HepG2 (cell line): ENCODE measurements around the gene SCT.

ENCODE experiments used
- ARNT ChIP-seq: fragments of 450-650 bp; IDR thresholded peaks from 2 replicates; pipeline ENCODE4 v1.6.1; 2017
- BRCA1 ChIP-seq: sonication (generic); formaldehyde crosslinking; IDR thresholded peaks from 2 replicates; pipeline ENCODE4 v1.4.0; 2020; ENCODE audit warnings: missing genetic modification reagents
- CHD2 ChIP-seq: IDR thresholded peaks from 2 replicates; pipeline ENCODE4 v1.6.1; 2011; ENCODE audit warnings: low read depth, low read length, improper control_type of control experiment
- EP300 ChIP-seq, 3 experiments: sonication (generic) in 1 of 3; formaldehyde crosslinking in 1 of 3; IDR thresholded peaks; 2 replicates each; pipeline versions ENCODE4 v1.5.1 to v1.6.1; 2011 to 2020; ENCODE audit warnings: low read depth in 2 of 3, low read length in 2 of 3, borderline replicate concordance in 1 of 3, improper control_type of control experiment in 1 of 3, mild to moderate bottlenecking in 1 of 3, missing genetic modification reagents in 1 of 3, moderate library complexity in 1 of 3
- EZH2 ChIP-seq: conservative IDR thresholded peaks from 2 replicates; pipeline ENCODE4 v1.6.1; 2012; ENCODE audit warnings: mild to moderate bottlenecking, low read depth, low read length, moderate library complexity
- FOXA1 ChIP-seq, 2 experiments: fragments of 450-650 bp in 1 of 2; sonication (generic) in 1 of 2; formaldehyde crosslinking in 1 of 2; IDR thresholded peaks; 2 replicates each; pipeline versions ENCODE4 v1.4.0 to v1.6.1; 2016 to 2020; ENCODE audit warnings: missing genetic modification reagents in 1 of 2
- NFKB2 ChIP-seq: sonication (generic); formaldehyde crosslinking; IDR thresholded peaks from 2 replicates; pipeline ENCODE4 v1.4.0; 2020; ENCODE audit warnings: missing genetic modification reagents, borderline replicate concordance
- NFRKB ChIP-seq: fragments of 450-650 bp; IDR thresholded peaks from 2 replicates; pipeline ENCODE4 v1.6.1; 2017
- SIN3B ChIP-seq: fragments of 150-350 bp; IDR thresholded peaks from 2 replicates; pipeline ENCODE4 v1.6.1; 2014; ENCODE audit warnings: low read length
- TF ChIP-seq, protein P1 (sequence below): sonication (generic); formaldehyde crosslinking; IDR thresholded peaks from 2 replicates; pipeline ENCODE4 v1.9.0; 2021; ENCODE audit warnings: missing genetic modification reagents, borderline replicate concordance
- TF ChIP-seq, protein P2 (sequence below): sonication (generic); formaldehyde crosslinking; IDR thresholded peaks from 2 replicates; pipeline ENCODE4 v1.5.0; 2020; ENCODE audit warnings: mild to moderate bottlenecking, missing genetic modification reagents, moderate library complexity

DNA sequence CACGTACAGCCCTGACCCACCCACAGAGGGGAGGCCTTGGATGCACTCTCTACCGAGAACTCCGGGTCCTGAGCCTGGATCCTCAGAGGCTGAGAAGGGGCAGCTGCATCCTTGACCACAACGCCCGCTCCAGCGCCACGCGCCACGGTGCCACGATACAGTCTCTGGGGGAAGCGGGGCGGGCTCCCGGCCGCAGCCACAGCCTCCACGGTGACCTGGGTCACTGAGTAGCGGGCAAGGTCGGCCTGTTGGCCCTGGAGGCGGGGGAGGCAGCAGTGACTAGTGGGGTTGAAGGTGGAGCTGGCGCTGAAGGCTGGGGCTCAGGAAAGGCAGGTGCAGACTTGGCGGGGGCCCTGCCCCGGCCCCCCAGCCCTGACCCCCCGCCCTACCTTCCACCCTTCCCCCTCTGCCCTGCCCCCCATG is 7.3 kb downstream of the SCT start:
- TF ChIP-seq SIN3B = no peak
- no peak for TF ChIP-seq NFRKB
- no peak for TF ChIP-seq ARNT
- TF ChIP-seq, protein P1, sequence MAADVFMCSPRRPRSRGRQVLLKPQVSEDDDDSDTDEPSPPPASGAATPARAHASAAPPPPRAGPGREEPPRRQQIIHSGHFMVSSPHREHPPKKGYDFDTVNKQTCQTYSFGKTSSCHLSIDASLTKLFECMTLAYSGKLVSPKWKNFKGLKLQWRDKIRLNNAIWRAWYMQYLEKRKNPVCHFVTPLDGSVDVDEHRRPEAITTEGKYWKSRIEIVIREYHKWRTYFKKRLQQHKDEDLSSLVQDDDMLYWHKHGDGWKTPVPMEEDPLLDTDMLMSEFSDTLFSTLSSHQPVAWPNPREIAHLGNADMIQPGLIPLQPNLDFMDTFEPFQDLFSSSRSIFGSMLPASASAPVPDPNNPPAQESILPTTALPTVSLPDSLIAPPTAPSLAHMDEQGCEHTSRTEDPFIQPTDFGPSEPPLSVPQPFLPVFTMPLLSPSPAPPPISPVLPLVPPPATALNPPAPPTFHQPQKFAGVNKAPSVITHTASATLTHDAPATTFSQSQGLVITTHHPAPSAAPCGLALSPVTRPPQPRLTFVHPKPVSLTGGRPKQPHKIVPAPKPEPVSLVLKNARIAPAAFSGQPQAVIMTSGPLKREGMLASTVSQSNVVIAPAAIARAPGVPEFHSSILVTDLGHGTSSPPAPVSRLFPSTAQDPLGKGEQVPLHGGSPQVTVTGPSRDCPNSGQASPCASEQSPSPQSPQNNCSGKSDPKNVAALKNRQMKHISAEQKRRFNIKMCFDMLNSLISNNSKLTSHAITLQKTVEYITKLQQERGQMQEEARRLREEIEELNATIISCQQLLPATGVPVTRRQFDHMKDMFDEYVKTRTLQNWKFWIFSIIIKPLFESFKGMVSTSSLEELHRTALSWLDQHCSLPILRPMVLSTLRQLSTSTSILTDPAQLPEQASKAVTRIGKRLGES = no peak
- TF ChIP-seq EZH2 = no peak
- TF ChIP-seq CHD2 = no peak
- TF ChIP-seq, protein P2, sequence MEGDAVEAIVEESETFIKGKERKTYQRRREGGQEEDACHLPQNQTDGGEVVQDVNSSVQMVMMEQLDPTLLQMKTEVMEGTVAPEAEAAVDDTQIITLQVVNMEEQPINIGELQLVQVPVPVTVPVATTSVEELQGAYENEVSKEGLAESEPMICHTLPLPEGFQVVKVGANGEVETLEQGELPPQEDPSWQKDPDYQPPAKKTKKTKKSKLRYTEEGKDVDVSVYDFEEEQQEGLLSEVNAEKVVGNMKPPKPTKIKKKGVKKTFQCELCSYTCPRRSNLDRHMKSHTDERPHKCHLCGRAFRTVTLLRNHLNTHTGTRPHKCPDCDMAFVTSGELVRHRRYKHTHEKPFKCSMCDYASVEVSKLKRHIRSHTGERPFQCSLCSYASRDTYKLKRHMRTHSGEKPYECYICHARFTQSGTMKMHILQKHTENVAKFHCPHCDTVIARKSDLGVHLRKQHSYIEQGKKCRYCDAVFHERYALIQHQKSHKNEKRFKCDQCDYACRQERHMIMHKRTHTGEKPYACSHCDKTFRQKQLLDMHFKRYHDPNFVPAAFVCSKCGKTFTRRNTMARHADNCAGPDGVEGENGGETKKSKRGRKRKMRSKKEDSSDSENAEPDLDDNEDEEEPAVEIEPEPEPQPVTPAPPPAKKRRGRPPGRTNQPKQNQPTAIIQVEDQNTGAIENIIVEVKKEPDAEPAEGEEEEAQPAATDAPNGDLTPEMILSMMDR (CRISPR knock-in tag) = no peak
- no peak for TF ChIP-seq EP300 (IDR thresholded peaks at IDR 0.05; ENCODE audit: low read depth in 2 of 2, low read length in 2 of 2)
- TF ChIP-seq EP300 (CRISPR knock-in tag; IDR thresholded peaks at IDR 0.05; ENCODE audit: borderline replicate concordance) = no peak
- no peak for TF ChIP-seq NFKB2 (CRISPR knock-in tag)
- no peak for TF ChIP-seq FOXA1 (IDR thresholded peaks at IDR 0.05)
- no peak for TF ChIP-seq FOXA1 (CRISPR knock-in tag; IDR thresholded peaks at IDR 0.05)
- no peak for TF ChIP-seq BRCA1 (CRISPR knock-in tag)
